HG03558 (cell line): ENCODE measurements around the gene UMODL1.
A peak's percentile ranks its signal among the peaks of the same experiment; 100 is the strongest.

ENCODE experiments used
- ATAC-seq: cut with Tn5 transposase; IDR thresholded peaks from one replicate; pipeline ENCODE4 v1.9.1; 2021; ENCODE audit warnings: moderate number of reproducible peaks; ENCODE audit not compliant: unreplicated experiment; ENCODE audit errors: extremely low read depth

The UMODL1 gene

GRCh38 chr21:42095581-42095980 lies 24.5 kb downstream of the UMODL1 start:
- no peak for ATAC-seq

- no peak for ATAC-seq
Observed at GRCh38 chr21:42096566-42096965, 25.4 kb downstream of the UMODL1 start.

- ATAC-seq, result no peak
Observed at GRCh38 chr21:42097274-42097673, 26.2 kb downstream of the UMODL1 start.

GRCh38 chr21:42097860-42098454 lies 26.8 kb downstream of the UMODL1 start:
- no peak for ATAC-seq

- ATAC-seq, result no peak
Observed at GRCh38 chr21:42098957-42099505, 27.9 kb downstream of the UMODL1 start.

- no peak for ATAC-seq
Observed at GRCh38 chr21:42101246-42101645, 30.1 kb downstream of the UMODL1 start.

GRCh38 chr21:42102076-42102475 lies 31.0 kb downstream of the UMODL1 start:
- no peak for ATAC-seq

- ATAC-seq, result no peak
Observed at GRCh38 chr21:42102526-42102925, 31.4 kb downstream of the UMODL1 start.

GRCh38 chr21:42102991-42103390 lies 31.9 kb downstream of the UMODL1 start:
- ATAC-seq, result no peak

GRCh38 chr21:42103843-42104242 lies 32.7 kb downstream of the UMODL1 start:
- no peak for ATAC-seq

GRCh38 chr21:42105476-42106315 lies 34.6 kb downstream of the UMODL1 start:
- ATAC-seq, result no peak

- no peak for ATAC-seq
Observed at GRCh38 chr21:42106425-42106824, 35.3 kb downstream of the UMODL1 start.

GRCh38 chr21:42107177-42107880 lies 36.2 kb downstream of the UMODL1 start:
- no peak for ATAC-seq

GRCh38 chr21:42107881-42108553 lies 36.9 kb downstream of the UMODL1 start:
- peak; percentile 66 for ATAC-seq

- no peak for ATAC-seq
Observed at GRCh38 chr21:42108554-42109340, 37.6 kb downstream of the UMODL1 start.

GRCh38 chr21:42109473-42109872 lies 38.4 kb downstream of the UMODL1 start:
- no peak for ATAC-seq

- ATAC-seq, result no peak
Observed at GRCh38 chr21:42109873-42110525, 38.9 kb downstream of the UMODL1 start.

- no peak for ATAC-seq
Observed at GRCh38 chr21:42110691-42111469, 39.8 kb downstream of the UMODL1 start.

GRCh38 chr21:42111470-42111743 lies 40.3 kb downstream of the UMODL1 start:
- no peak for ATAC-seq
